Spleen (tissue), 7 donors: ENCODE results near the gene PIP5K1B.

ENCODE experiments used
- CTCF ChIP-seq, 11 experiments: fragments of 200-600 bp in 7 of 11; fragments of 450-650 bp in 4 of 11; sonication (generic) in 4 of 11; IDR thresholded peaks in 8 of 11; conservative IDR thresholded peaks in 3 of 11; 1 replicate in 7 of 11; 2 replicates in 4 of 11; pipeline versions ENCODE4 v1.4.0 to v1.8.0; 2016 to 2021; ENCODE audit warnings: antibody characterized with exemption in 11 of 11, inconsistent platforms in 4 of 11, mild to moderate bottlenecking in 1 of 11
- POLR2AphosphoS5 ChIP-seq, 3 donors: sonication (generic); formaldehyde crosslinking; IDR thresholded peaks; one replicate each; pipeline ENCODE4 v1.5.1; 2017; ENCODE audit warnings: antibody characterized with exemption in 3 of 3
- donor health status: DM: no; HTN: no; CAD: no; lungs with moderate emphysema.
- donor health status: DM: no; HTN: no; CAD: no.
- donor health status: DM: no; HTN: no; CAD: no.

DNA sequence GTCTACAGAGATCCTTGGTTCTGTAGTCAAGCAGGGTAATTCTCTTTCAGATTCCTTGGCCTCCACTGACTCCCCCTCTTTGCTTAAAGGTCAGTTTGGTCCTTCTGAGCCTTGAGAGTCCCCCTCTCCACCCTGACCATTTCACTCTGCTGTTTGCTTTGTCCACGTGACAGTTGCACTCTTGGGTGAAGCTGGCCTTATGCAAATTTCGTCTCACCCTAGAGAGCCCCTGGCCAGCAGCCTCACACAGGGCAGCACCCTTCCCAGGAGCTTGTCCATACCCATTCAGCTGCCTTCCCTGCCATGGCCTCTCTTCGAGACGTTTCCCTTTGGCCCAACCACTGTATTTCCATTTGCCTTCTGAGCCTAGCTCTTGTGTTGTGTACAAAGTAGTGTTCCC, 245.1 kb downstream of the PIP5K1B start:
- TF ChIP-seq POLR2AphosphoS5 (IDR thresholded peaks at IDR 0.05) (no peak), CTCF (IDR thresholded peaks at IDR 0.05 in 8 of 11, conservative IDR thresholded peaks at IDR 0.05 in 3 of 11) (no peak)
